PC-3 (cell line): ENCODE results near the gene AGPAT4. TPM values are rescaled to one million over a fixed set of nuclear protein-coding genes. Genes with fewer than 3 reads are reported as not detected.

ENCODE experiments used
- ATAC-seq: fragments of 200-7000 bp; cut with Tn5 transposase; 2 replicates; pipeline ENCODE4 v1.9.1; 2020; ENCODE audit warnings: mild to moderate bottlenecking, moderate library complexity
- BruUV-seq: library from RNA; stranded (reverse); fragments of 400-500 nt; replicated peaks from 2 replicates; lab custom pipeline; 2021; lab: Mats Ljungman, UMichigan
- CTCF ChIA-PET: fragments of 300-600 bp; sonication (Branson Sonifier 250); formaldehyde crosslinking; loops from one replicate; lab custom pipeline; 2022; ENCODE audit warnings: antibody characterized with exemption; lab: Charles Lee
- POLR2A ChIA-PET: fragments of 300-600 bp; sonication (Branson Sonifier 250); formaldehyde crosslinking; loops from one replicate; lab custom pipeline; 2022; ENCODE audit warnings: antibody characterized with exemption; ENCODE audit not compliant: unreplicated experiment; lab: Charles Lee
- DNase-seq: peaks from one replicate; pipeline ENCODE4 v3.0.0-alpha.2; 2015
- H2AFZ ChIP-seq: fragments of 300-600 bp; sonication (generic); 2 replicates; pipeline ENCODE4 v1.6.0; 2016; ENCODE audit warnings: antibody characterized with exemption, low read length
- H3F3A ChIP-seq: fragments of 300-600 bp; sonication (generic); one replicate; pipeline ENCODE4 v1.6.0; 2017; ENCODE audit warnings: antibody characterized with exemption, low read length, control low read depth, mild to moderate bottlenecking; ENCODE audit not compliant: unreplicated experiment
- H3K27ac ChIP-seq: fragments of 300-600 bp; sonication (generic); 2 replicates; pipeline ENCODE4 v1.5.1; 2016; ENCODE audit warnings: mild to moderate bottlenecking, low read length
- H3K27me3 ChIP-seq: fragments of 300-600 bp; sonication (generic); 2 replicates; pipeline ENCODE4 v1.6.1; 2016; ENCODE audit warnings: low read length, mixed read lengths
- H3K36me3 ChIP-seq: fragments of 300-600 bp; sonication (generic); 2 replicates; pipeline ENCODE4 v1.6.1; 2016; ENCODE audit warnings: low read depth, mixed run types, low read length, mixed read lengths
- H3K4me1 ChIP-seq: fragments of 300-600 bp; sonication (generic); 2 replicates; pipeline ENCODE4 v1.5.1; 2016; ENCODE audit warnings: low read length; ENCODE audit not compliant: insufficient read depth
- H3K4me2 ChIP-seq: fragments of 300-600 bp; sonication (generic); 2 replicates; pipeline ENCODE4 v1.6.0; 2016; ENCODE audit warnings: low read length
- H3K4me3 ChIP-seq: fragments of 300-600 bp; sonication (generic); 2 replicates; pipeline ENCODE4 v1.5.1; 2016; ENCODE audit warnings: mild to moderate bottlenecking, low read length, mixed read lengths
- H3K79me2 ChIP-seq: fragments of 300-600 bp; sonication (generic); 2 replicates; pipeline ENCODE4 v1.6.1; 2017; ENCODE audit warnings: low read length, mixed read lengths
- H3K9ac ChIP-seq: fragments of 300-600 bp; sonication (generic); 2 replicates; pipeline ENCODE4 v1.6.0; 2016; ENCODE audit warnings: mild to moderate bottlenecking, low read length
- H3K9me2 ChIP-seq: fragments of 300-600 bp; sonication (generic); replicated peaks from 2 replicates; pipeline ENCODE4 v1.6.1; 2016; ENCODE audit warnings: mixed run types, low read length, mixed read lengths
- H3K9me3 ChIP-seq: fragments of 300-600 bp; sonication (generic); 2 replicates; pipeline ENCODE4 v1.6.1; 2016; ENCODE audit warnings: low read length, mixed read lengths
- H4K20me1 ChIP-seq: fragments of 300-600 bp; sonication (generic); 2 replicates; pipeline ENCODE4 v1.6.1; 2016; ENCODE audit warnings: low read length, mixed read lengths
- EZH2 ChIP-seq: fragments of 300-600 bp; sonication (generic); IDR thresholded peaks from one replicate; pipeline ENCODE4 v1.6.1; 2017; ENCODE audit warnings: antibody characterized with exemption, mild to moderate bottlenecking, low read length; ENCODE audit not compliant: unreplicated experiment
- EZH2phosphoT487 ChIP-seq: fragments of 300-600 bp; sonication (generic); IDR thresholded peaks from 2 replicates; pipeline ENCODE4 v1.6.1; 2018; ENCODE audit warnings: mild to moderate bottlenecking, antibody characterized with exemption, low read length, borderline replicate concordance
- intact Hi-C: fragments of 100-400 bp; cut with micrococcal nuclease; formaldehyde crosslinking; loops from 2 replicates; pipeline ENCODE4 v1.9.0; 2023
- total RNA-seq: library from RNA; depleted of rRNA; stranded (reverse); fragments of >200 nt; gene quantifications from 2 replicates; pipeline ENCODE4 v1.2.3, GENCODE V29; 2014
- TF ChIP-seq, protein P1 (sequence below): fragments of 300-600 bp; sonication (generic); conservative IDR thresholded peaks from 2 replicates; pipeline ENCODE4 v1.5.1; 2017; ENCODE audit warnings: antibody characterized with exemption, low read depth, mild to moderate bottlenecking, low read length

The AGPAT4 gene
- total RNA-seq, 1 experiment from 2014 or later = 3.8 TPM

DNA sequence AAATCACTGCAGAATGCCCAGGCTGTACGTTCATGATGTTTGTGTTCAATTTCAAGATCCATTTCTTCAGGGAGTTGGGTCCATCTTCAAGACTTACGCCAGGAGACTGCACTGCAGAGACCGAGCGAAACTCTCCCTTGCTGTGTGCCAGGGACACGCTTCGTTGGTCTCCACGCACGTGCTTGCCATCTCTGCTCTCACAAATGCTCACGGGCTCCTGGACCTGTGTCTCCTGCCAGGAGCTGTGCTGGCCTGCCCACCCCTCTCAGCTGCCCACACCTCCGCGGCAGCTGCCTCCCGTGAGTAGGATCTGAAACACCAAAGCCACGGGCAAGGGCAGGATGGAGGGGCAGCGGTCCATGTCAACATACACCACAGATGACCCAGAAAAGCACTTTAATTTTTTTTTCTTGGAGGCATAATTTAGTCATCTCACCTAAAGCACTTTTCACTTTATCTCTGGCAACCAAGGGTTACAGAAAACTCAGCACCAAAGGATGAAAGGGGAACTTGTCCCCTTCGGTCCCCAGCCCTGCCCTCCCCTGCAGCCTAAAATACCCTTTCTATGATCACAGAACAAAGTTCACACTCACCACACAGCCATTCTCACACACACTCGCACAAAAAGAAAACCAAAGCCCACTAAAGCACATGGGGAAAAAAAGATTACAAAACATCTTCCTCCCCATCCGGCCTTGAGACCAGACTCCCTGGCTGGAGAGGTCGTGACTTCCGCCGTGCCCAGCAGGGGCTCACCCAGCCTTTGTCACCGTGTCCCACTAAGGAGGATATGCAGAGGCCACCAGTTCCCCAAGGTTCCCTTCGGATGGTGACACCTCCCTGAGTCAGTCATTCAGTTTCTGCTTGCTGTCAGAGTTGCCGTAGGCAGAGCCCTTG lies 137.9 kb downstream of the AGPAT4 start:
- intact Hi-C loops = loop anchor here (10.0 kb wide), 1 partner anchor 141 kb away; the partner anchor contains the start of gene MAP3K4
- no peak overlapping the region for H3K4me3 ChIP-seq
- no peaks in the 10 kb centered on the region for H3K9me2 ChIP-seq
- no peak overlapping the region for H2AFZ ChIP-seq
- POLR2A ChIA-PET = no interaction called here
- peak overlapping the region; percentile 17; the same call in 1 of the 2 replicates for H3K9ac ChIP-seq
- no peaks in the 10 kb centered on the region for H3K9me3 ChIP-seq
- CTCF ChIA-PET = interaction anchor here (1.4 kb wide), 1 partner anchor 235 kb away, joined by 3 read pairs; no protein-coding TSS in a partner anchor
- TF ChIP-seq EZH2phosphoT487 (no peak), EZH2 (no peak)
- TF ChIP-seq, protein P1, sequence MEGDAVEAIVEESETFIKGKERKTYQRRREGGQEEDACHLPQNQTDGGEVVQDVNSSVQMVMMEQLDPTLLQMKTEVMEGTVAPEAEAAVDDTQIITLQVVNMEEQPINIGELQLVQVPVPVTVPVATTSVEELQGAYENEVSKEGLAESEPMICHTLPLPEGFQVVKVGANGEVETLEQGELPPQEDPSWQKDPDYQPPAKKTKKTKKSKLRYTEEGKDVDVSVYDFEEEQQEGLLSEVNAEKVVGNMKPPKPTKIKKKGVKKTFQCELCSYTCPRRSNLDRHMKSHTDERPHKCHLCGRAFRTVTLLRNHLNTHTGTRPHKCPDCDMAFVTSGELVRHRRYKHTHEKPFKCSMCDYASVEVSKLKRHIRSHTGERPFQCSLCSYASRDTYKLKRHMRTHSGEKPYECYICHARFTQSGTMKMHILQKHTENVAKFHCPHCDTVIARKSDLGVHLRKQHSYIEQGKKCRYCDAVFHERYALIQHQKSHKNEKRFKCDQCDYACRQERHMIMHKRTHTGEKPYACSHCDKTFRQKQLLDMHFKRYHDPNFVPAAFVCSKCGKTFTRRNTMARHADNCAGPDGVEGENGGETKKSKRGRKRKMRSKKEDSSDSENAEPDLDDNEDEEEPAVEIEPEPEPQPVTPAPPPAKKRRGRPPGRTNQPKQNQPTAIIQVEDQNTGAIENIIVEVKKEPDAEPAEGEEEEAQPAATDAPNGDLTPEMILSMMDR = no peak
- H3K4me2 ChIP-seq = no peak overlapping the region
- peaks cover 42% of the 10 kb centered on the region for H3K4me1 ChIP-seq
- DNase-seq = no peak
- no peaks in the 10 kb centered on the region for H3K27me3 ChIP-seq
- H3F3A ChIP-seq = no peaks in the 10 kb centered on the region
- H3K79me2 ChIP-seq = no peaks in the 10 kb centered on the region
- BruUV-seq = no TSS peak
- no peaks in the 10 kb centered on the region for H3K36me3 ChIP-seq
- no peak for ATAC-seq
- H3K27ac ChIP-seq = peak overlapping the region; percentile 87
- no peaks in the 10 kb centered on the region for H4K20me1 ChIP-seq

DNA sequence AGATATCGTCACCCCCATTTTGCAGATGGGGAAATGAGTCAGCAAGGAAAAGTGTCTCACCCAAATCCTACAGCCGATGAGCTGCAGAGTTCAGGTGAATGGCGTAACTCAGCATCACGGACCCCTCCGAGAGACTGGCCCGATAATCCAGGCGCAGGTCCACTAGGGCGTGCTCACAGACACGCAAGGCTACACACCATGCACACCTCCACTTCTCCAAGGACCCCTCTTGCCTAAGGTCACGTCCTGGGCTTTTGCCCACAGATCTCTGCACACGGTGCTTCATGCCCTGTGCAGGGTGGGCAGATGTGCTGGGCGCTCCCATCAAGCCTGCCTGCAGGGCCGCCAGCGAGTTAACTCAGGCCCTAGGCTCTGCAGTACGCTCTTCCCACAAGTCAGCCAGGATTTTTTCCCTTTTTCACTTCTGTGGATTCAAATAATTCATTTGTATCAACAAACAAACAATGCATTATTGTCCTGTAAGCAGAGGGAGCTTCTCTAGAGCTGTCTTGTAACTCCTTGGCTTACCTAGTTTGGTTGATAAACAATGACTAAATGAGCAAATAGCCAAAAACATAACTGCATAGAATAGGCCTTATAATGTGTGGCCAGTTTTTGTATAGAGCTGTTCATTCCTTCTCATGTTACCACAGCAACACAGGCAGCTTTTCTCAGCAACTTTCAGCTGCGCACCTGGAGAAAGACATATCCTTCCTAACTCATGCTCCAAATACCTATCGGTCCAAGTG lies 139.1 kb downstream of the AGPAT4 start:
- Histone ChIP-seq H3K27me3 (no peaks in the 10 kb centered on the region), H3K9me3 (no peaks in the 10 kb centered on the region), H3K9me2 (no peaks in the 10 kb centered on the region), H3K79me2 (no peaks in the 10 kb centered on the region), H3K4me2 (no peak overlapping the region), H3K4me3 (no peak overlapping the region), H3K4me1 (peaks cover 35% of the 10 kb centered on the region), H3K9ac (peak overlapping the region; percentile 64), H3K36me3 (no peaks in the 10 kb centered on the region), H3K27ac (peak overlapping the region; percentile 87), H2AFZ (no peak overlapping the region), H3F3A (no peaks in the 10 kb centered on the region), H4K20me1 (no peaks in the 10 kb centered on the region)
- ChIA-PET CTCF (interaction anchor here (1.4 kb wide), 1 partner anchor 236 kb away, joined by 3 read pairs; no protein-coding TSS in a partner anchor), POLR2A (interaction anchor here (0.6 kb wide), 1 partner anchor 615 kb away, joined by 5 read pairs; no protein-coding TSS in a partner anchor)
- DNase-seq (peak; percentile 41), ATAC-seq (peak; percentile 68)
- BruUV-seq = no TSS peak
- intact Hi-C loops = loop anchor here (10.0 kb wide), 1 partner anchor 140 kb away; the partner anchor contains the start of gene MAP3K4
- TF ChIP-seq EZH2phosphoT487 = no peak
- TF ChIP-seq EZH2 = no peak
- TF ChIP-seq, protein P1 = no peak
